Spleen (tissue), 11 donors: ENCODE results near the gene SYNE2. TPM values are rescaled to one million over a fixed set of nuclear protein-coding genes. Genes with fewer than 3 reads are reported as not detected.
A peak's percentile ranks its signal among the peaks of the same experiment; 100 is the strongest.

ENCODE experiments used
- DNase-seq: peaks from one replicate; pipeline ENCODE4 v3.0.0-alpha.2; 2020
- H3K27ac ChIP-seq, 8 donors: fragments of 200-600 bp; sonication (generic) in 7 of 8; 1 replicate in 4 of 8; 2 replicates in 4 of 8; pipeline versions ENCODE4 v1.5.0 to v1.8.0; 2016 to 2021; ENCODE audit warnings: inconsistent platforms in 4 of 8, mild to moderate bottlenecking in 4 of 8, moderate library complexity in 1 of 8
- H3K27me3 ChIP-seq, 7 donors: fragments of 200-600 bp; sonication (generic) in 6 of 7; replicated peaks in 1 of 7; 1 replicate in 4 of 7; 2 replicates in 3 of 7; pipeline versions ENCODE4 v1.5.0 to v1.8.0; 2016 to 2021; ENCODE audit warnings: inconsistent platforms in 3 of 7, mild to moderate bottlenecking in 1 of 7
- H3K36me3 ChIP-seq, 6 donors: fragments of 200-600 bp; sonication (generic) in 5 of 6; 1 replicate in 4 of 6; 2 replicates in 2 of 6; pipeline versions ENCODE4 v1.5.0 to v1.8.0; 2016 to 2021; ENCODE audit warnings: inconsistent platforms in 2 of 6
- H3K4me1 ChIP-seq, 6 donors: fragments of 200-600 bp; sonication (generic) in 5 of 6; 1 replicate in 3 of 6; 2 replicates in 3 of 6; pipeline versions ENCODE4 v1.5.0 to v1.8.0; 2016 to 2021; ENCODE audit warnings: inconsistent platforms in 3 of 6
- H3K4me3 ChIP-seq, 8 donors: fragments of 200-600 bp; sonication (generic) in 7 of 8; 1 replicate in 4 of 8; 2 replicates in 4 of 8; pipeline versions ENCODE4 v1.5.0 to v1.8.0; 2016 to 2021; ENCODE audit warnings: inconsistent platforms in 4 of 8, mild to moderate bottlenecking in 4 of 8, moderate library complexity in 2 of 8
- H3K9me3 ChIP-seq, 8 donors: fragments of 200-600 bp; sonication (generic) in 7 of 8; 1 replicate in 4 of 8; 2 replicates in 4 of 8; pipeline versions ENCODE4 v1.5.0 to v1.8.0; 2016 to 2021; ENCODE audit warnings: inconsistent platforms in 4 of 8
- POLR2A ChIP-seq, 3 donors: fragments of 450-650 bp; IDR thresholded peaks; one replicate each; pipeline ENCODE4 v1.5.1; 2017; ENCODE audit warnings: antibody characterized with exemption in 3 of 3, mild to moderate bottlenecking in 1 of 3
- POLR2AphosphoS5 ChIP-seq, 3 donors: sonication (generic); formaldehyde crosslinking; IDR thresholded peaks; one replicate each; pipeline ENCODE4 v1.5.1; 2017; ENCODE audit warnings: antibody characterized with exemption in 3 of 3
- WGBS, 5 donors: extraction: QIAGEN DNeasy Blood & Tissue Kit in 3 of 5; methylation state at CpG; one replicate each; pipeline versions ENCODE4 v1.1.5 to v1.1.7; 2013 to 2018; 5-methylcytosine and 5-hydroxymethylcytosine counted together
- intact Hi-C: fragments of 100-400 bp; cut with DNase I; formaldehyde crosslinking; loops from one replicate; pipeline ENCODE4 v1.15.0; 2023; ENCODE audit warnings: low total_unique reads
- polyA plus RNA-seq, 3 donors: library from polyadenylated mRNA; stranded (reverse); fragments of 200-250 nt; gene quantifications; one replicate each; pipeline ENCODE4 v1.2.1, GENCODE V29; 2013
- total RNA-seq, 7 donors: library from RNA; depleted of rRNA in 3 of 7; stranded (reverse); fragments of >200 nt in 3 of 7; fragmentation: NEBNext Ultra II Directional in 4 of 7; extraction: Animal tissue kit (Norgen Biotek cat#: 25700) in 4 of 7; gene quantifications; one replicate each; pipeline versions ENCODE4 v1.1.0 to v1.2.1, GENCODE V29; 2016 to 2021
- TF ChIP-seq, protein P1 (sequence below), 11 experiments: fragments of 200-600 bp in 7 of 11; fragments of 450-650 bp in 4 of 11; sonication (generic) in 4 of 11; IDR thresholded peaks in 8 of 11; conservative IDR thresholded peaks in 3 of 11; 1 replicate in 7 of 11; 2 replicates in 4 of 11; pipeline versions ENCODE4 v1.4.0 to v1.8.0; 2016 to 2021; ENCODE audit warnings: antibody characterized with exemption in 11 of 11, inconsistent platforms in 4 of 11, mild to moderate bottlenecking in 1 of 11
- donor health status: healthy with polysubstance abuse.
- donor health status: DM: no; HTN: no; CAD: no; lungs with moderate emphysema.
- donor health status: DM: no; HTN: no; CAD: no.
- donor health status: Bipolar disorder and iron deficiency.
- donor health status: healthy.
- donor health status: DM: no; HTN: no; CAD: no.
- donor health status: DM: yes; HTN: yes; CAD: no.

SYNE2 gene
- total and polyA plus RNA-seq, 10 donors, result 16.0 to 173 (median 147) TPM

DNA sequence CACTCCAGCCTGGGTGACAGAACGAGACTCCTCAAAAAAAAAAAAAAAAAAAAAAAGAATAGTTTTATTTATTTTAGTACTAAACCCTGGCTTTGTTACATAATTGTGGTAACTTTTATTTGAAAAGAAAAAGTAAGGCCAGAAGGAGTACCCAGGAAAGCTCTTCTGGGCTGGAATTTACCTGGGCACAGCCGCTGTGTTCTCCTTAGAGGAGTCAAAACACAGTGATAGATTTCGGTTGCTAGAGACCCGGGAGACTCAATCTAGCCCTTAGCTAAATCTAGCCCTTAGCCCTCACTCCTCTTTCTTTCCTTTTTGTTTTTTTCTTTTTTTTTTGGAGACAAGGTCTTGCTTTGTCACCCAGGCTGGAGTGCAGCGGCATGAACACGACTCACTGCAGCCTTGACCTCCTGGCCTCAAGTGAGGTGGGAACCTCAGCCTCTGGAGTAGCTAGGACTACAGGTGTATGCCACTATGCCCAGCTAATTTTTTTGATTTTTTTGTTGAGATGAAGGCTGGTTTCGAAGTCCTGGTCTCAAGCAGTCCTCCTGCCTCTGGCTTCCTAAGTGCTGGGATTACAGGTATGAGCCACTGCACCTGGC, 49.7 kb downstream of the SYNE2 start:
- Histone ChIP-seq H3K4me1 (peaks cover 15 to 85% (median 51%) of the 10 kb centered on the region in 6 donors), H3K27me3 (no peaks in the 10 kb centered on the region), H3K9me3 (no peaks in the 10 kb centered on the region), H3K36me3 (no peaks in the 10 kb centered on the region), H3K27ac (peak overlapping the region in 7 of 8 donors; percentile 23 to 88 (median 71)), H3K4me3 (no peak overlapping the region)
- intact Hi-C loops, result no loop called here
- WGBS, 5 donors, result 88 to 90% (median 88%) methylated on average over 7 of the region's 7 CpGs
- TF ChIP-seq, protein P1, sequence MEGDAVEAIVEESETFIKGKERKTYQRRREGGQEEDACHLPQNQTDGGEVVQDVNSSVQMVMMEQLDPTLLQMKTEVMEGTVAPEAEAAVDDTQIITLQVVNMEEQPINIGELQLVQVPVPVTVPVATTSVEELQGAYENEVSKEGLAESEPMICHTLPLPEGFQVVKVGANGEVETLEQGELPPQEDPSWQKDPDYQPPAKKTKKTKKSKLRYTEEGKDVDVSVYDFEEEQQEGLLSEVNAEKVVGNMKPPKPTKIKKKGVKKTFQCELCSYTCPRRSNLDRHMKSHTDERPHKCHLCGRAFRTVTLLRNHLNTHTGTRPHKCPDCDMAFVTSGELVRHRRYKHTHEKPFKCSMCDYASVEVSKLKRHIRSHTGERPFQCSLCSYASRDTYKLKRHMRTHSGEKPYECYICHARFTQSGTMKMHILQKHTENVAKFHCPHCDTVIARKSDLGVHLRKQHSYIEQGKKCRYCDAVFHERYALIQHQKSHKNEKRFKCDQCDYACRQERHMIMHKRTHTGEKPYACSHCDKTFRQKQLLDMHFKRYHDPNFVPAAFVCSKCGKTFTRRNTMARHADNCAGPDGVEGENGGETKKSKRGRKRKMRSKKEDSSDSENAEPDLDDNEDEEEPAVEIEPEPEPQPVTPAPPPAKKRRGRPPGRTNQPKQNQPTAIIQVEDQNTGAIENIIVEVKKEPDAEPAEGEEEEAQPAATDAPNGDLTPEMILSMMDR (IDR thresholded peaks at IDR 0.05 in 8 of 11, conservative IDR thresholded peaks at IDR 0.05 in 3 of 11), result no peak
- TF ChIP-seq POLR2AphosphoS5 (IDR thresholded peaks at IDR 0.05), result no peak
- no peak for TF ChIP-seq POLR2A (IDR thresholded peaks at IDR 0.05)
- DNase-seq, result no peak

DNA sequence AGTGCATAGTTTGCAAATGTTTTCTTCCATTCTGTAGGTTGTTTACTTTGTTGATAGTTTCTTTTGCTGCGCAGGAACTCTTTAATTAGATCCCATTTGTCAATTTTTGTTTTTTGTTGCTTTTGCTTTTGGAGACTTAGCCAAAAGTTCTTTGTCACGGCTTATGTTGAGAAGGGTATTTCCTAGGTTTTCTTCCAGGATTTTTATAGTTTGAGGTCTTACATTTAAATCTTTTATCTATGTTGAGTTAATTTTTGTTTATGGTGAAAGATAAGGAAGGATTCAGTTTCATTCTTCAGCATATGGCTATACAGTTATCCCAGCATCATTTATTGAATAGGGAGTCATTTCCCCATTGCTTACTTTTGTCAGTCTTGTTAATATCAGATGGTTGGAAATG, 51.9 kb downstream of the SYNE2 start:
- Histone ChIP-seq H3K9me3 (no peaks in the 10 kb centered on the region), H3K27me3 (no peaks in the 10 kb centered on the region), H3K4me3 (no peak overlapping the region), H3K27ac (peak overlapping the region in 6 of 8 donors; percentile 5 to 35 (median 15)), H3K4me1 (peaks cover 15 to 85% (median 56%) of the 10 kb centered on the region in 6 donors), H3K36me3 (peaks cover 0 to 6% (median 0%) of the 10 kb centered on the region in 6 donors)
- intact Hi-C loops, result no loop called here
- TF ChIP-seq POLR2AphosphoS5 (IDR thresholded peaks at IDR 0.05), result no peak
- TF ChIP-seq POLR2A (IDR thresholded peaks at IDR 0.05), result no peak
- TF ChIP-seq, protein P1 (IDR thresholded peaks at IDR 0.05 in 8 of 11, conservative IDR thresholded peaks at IDR 0.05 in 3 of 11), result no peak
- WGBS, 5 donors, result 80 to 89% (median 84%) methylated on average over 2 of the region's 2 CpGs
- no peak for DNase-seq

DNA sequence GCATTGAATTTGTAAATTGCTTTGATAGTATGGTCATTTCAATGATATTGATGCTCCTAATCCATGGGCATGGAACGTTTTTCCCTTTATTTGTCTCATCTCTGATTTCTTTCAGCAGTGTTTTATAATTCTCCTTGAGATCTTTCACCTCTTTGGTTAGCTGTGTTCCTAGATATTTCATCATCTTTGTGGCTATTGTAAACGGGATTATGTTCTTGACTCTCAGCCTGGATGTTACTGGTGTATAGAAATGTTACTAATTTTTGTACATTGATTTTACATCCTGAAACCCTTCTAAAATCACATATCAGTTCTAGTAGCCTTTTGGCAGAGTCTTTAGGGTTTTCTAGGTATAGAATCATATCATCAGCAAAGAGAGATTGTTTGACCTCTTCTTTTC, 52.6 kb downstream of the SYNE2 start:
- no peaks in the 10 kb centered on the region for H3K27me3 ChIP-seq
- no peak for DNase-seq

More for the DNA sequence above, 52.6 kb downstream of the SYNE2 start:
- Histone ChIP-seq H3K9me3 (no peaks in the 10 kb centered on the region), H3K4me1 (peaks cover 9 to 79% (median 53%) of the 10 kb centered on the region in 6 donors), H3K4me3 (no peak overlapping the region), H3K36me3 (peaks cover 0 to 6% (median 0%) of the 10 kb centered on the region in 6 donors), H3K27ac (peak overlapping the region in 6 of 8 donors; percentile 5 to 35 (median 15))
- TF ChIP-seq POLR2A (IDR thresholded peaks at IDR 0.05) (no peak), POLR2AphosphoS5 (IDR thresholded peaks at IDR 0.05) (no peak)
- TF ChIP-seq, protein P1 (IDR thresholded peaks at IDR 0.05 in 8 of 11, conservative IDR thresholded peaks at IDR 0.05 in 3 of 11), result no peak
- WGBS, 5 donors, result 70 to 89% (median 84%) methylated on average over 2 of the region's 2 CpGs
- intact Hi-C loops, result no loop called here
